BJ (cell line): ENCODE results near the gene EXOC6B. TPM values are rescaled to one million over a fixed set of nuclear protein-coding genes. Genes with fewer than 3 reads are reported as not detected.

Experiments
- CTCF ChIA-PET: fragments of 350-600 bp; formaldehyde crosslinking; extraction: SDS; loops from one replicate; lab custom pipeline; 2021; ENCODE audit warnings: antibody characterized with exemption, inconsistent platforms; lab: Yijun Ruan, JAX
- POLR2A ChIA-PET: fragments of 300-600 bp; sonication (Branson Sonifier 250); formaldehyde crosslinking; extraction: SDS; loops from one replicate; lab custom pipeline; 2021; ENCODE audit warnings: antibody characterized with exemption; lab: Charles Lee
- DNase-seq: peaks from one replicate; pipeline ENCODE4 v3.0.0-alpha.2; 2011; ENCODE audit warnings: low read depth
- H3K27me3 ChIP-seq: 2 replicates; pipeline ENCODE4 v1.6.0; 2011; ENCODE audit warnings: low read length; ENCODE audit not compliant: control insufficient read depth, insufficient read depth
- H3K36me3 ChIP-seq: 2 replicates; pipeline ENCODE4 v1.5.1; 2011; ENCODE audit warnings: low read length; ENCODE audit not compliant: control insufficient read depth, insufficient read depth
- H3K4me3 ChIP-seq: 2 replicates; pipeline ENCODE4 v1.5.1; 2011; ENCODE audit warnings: low read depth, mild to moderate bottlenecking, control low read depth, low read length
- polyA plus RNA-seq: library from polyadenylated mRNA; depleted of rRNA; stranded (reverse); fragments of >200 nt; gene quantifications from 2 replicates; pipeline ENCODE4 v1.2.3, GENCODE V29; 2011
- TF ChIP-seq, protein P1 (sequence below): IDR thresholded peaks from 2 replicates; pipeline ENCODE4 v1.5.1; 2011; ENCODE audit warnings: low read depth, mild to moderate bottlenecking, control low read depth, inconsistent platforms, low read length, moderate library complexity; ENCODE audit not compliant: insufficient read depth

Gene EXOC6B
- polyA plus RNA-seq, 1 experiment: 15.5 TPM

DNA sequence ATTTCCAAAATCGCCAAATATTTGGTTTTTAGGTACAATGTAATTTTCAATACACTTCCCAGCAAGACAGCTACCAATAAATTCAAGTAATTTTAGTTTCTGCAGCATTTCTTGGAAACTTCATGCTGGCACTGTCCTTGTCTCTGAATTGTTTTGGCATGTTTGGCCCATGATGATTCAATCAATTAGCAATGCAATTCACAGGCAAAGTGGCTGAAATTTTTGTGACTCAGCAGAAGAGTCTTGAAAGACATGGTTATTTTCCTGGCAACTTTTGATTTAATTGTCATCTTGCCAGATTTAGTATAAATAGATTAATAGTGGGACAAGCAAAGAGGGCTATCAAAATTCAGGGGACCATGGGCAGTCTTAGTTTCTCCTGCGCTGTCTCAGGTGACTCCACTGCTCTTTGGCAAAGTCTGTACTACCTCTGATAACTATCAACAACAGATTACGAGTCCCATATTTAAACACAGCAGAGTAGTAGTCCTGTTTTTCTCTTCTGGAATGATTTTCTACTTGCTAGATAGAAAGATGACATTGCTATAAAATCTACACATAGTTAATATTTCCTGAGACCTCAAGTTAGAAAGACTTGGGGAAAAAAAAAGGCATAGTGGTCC lies 589.3 kb downstream of the EXOC6B start:
- DNase-seq: no peak
- CTCF ChIA-PET: no interaction called here
- H3K27me3 ChIP-seq: no peaks in the 10 kb centered on the region
- no peaks in the 10 kb centered on the region for H3K36me3 ChIP-seq
- TF ChIP-seq, protein P1, sequence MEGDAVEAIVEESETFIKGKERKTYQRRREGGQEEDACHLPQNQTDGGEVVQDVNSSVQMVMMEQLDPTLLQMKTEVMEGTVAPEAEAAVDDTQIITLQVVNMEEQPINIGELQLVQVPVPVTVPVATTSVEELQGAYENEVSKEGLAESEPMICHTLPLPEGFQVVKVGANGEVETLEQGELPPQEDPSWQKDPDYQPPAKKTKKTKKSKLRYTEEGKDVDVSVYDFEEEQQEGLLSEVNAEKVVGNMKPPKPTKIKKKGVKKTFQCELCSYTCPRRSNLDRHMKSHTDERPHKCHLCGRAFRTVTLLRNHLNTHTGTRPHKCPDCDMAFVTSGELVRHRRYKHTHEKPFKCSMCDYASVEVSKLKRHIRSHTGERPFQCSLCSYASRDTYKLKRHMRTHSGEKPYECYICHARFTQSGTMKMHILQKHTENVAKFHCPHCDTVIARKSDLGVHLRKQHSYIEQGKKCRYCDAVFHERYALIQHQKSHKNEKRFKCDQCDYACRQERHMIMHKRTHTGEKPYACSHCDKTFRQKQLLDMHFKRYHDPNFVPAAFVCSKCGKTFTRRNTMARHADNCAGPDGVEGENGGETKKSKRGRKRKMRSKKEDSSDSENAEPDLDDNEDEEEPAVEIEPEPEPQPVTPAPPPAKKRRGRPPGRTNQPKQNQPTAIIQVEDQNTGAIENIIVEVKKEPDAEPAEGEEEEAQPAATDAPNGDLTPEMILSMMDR: no peak
- H3K4me3 ChIP-seq: no peak overlapping the region
- POLR2A ChIA-PET: no interaction called here

DNA sequence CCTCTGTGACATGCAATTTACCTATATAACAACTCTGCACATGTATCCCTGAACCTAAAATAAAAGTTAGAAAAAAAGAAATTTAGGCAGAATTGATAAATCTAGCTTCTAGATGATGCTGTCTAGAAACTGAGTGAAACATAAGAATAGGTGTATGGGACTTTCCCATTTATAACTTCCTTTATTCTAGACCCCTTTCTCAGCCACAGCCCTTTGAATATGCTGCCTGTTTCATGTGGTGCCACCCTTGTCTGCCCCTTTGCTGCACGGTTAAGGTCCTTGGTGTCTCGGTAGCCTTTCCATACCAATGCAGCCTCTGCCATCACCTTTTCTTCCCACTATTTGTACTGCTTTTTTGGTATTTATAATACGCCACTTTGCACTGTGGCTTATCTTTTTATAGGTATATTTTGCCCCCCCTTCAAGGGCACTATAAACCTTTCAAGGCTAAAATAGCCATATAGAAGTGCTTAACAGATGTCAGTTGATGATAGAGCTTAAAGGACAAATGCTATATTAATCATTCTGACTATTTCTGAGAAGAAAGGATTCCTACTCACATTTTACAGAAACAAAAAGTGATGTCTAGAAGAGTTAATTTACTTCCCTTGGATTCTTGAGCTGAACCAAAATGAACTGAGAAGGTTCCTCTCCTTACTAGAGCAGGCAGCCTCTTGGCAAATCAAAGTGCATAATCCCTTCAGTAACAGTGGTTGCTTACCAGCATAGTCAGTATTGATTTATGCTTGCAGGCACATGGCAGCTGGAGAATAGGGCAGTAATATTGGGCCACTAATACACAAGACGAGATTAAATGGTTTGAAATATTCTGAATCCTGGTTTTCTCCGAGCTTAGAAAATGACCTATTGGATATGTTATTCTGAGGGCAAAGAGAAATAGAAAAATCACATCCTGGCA lies 590.1 kb downstream of the EXOC6B start:
- no peak for DNase-seq
- Histone ChIP-seq H3K4me3 (no peak overlapping the region), H3K36me3 (no peaks in the 10 kb centered on the region), H3K27me3 (no peaks in the 10 kb centered on the region)
- POLR2A ChIA-PET: no interaction called here
- CTCF ChIA-PET: interaction anchor here (0.6 kb wide), 1 partner anchor 102 kb away, joined by 3 read pairs; no protein-coding TSS in a partner anchor
- TF ChIP-seq, protein P1: no peak

DNA sequence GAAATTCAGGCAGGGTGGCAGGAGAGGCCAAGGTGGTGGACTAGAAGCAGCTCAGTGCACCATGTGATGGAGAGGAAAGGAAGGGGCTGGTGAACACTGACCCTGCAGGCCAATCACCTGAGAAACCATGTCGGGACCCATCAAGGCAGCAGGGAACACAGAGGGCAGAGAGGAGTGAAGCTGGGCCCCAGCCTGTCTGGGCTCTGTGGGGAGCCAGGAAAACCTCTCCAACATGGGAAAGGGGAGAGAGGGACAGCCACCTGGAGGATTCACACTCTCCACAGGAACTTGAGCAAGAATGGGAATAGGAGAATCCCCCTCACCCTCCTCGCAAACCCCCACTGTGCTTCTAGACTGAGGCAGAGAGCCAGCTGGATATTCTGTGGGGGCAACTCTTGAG lies 592.6 kb downstream of the EXOC6B start:
- Histone ChIP-seq H3K4me3 (no peak overlapping the region), H3K36me3 (no peaks in the 10 kb centered on the region), H3K27me3 (no peaks in the 10 kb centered on the region)
- no peak for DNase-seq
- TF ChIP-seq, protein P1: no peak
- ChIA-PET CTCF (interaction anchor here (0.5 kb wide), 1 partner anchor 930 kb away, joined by 3 read pairs; no protein-coding TSS in a partner anchor), POLR2A (no interaction called here)

DNA sequence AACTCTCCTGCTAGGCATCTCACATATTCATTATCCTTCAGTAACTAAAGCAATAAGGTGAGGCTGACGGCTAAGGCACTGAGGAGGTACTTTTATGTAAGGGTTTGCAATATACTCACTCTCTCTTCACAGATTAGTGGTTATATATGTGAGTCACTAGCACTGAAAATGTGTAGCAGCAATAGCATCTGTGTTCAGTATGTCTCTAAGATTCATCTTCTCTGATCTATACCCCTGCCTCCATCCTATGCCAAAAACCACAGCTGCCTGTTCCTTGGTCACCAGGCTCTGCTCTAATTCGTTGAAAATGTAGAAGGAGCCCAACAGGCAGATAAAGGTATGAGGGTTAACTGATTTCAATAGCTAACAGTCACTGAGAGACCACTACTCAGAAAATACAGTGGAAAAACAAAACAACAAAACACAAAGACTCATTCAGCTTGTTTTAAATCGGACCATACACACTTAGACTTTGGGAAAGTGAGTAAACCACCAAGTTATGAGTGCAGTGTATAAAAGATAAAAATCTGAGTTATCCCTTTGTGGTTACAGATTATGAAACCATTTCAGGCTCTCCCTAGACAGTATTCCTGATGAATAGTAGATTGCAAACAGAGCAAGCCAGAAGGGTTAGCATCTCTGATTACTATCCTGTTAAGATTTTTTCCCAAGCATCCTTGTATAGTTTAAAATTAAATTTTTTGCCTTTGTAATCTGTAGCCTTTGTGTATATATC lies 602.8 kb downstream of the EXOC6B start:
- TF ChIP-seq, protein P1: no peak
- ChIA-PET POLR2A (no interaction called here), CTCF (interaction anchor here (1.0 to 1.4 kb wide), 2 partner anchors 10 to 73 kb away, joined by 5 read pairs; no protein-coding TSS in a partner anchor)
- Histone ChIP-seq H3K4me3 (no peak overlapping the region), H3K27me3 (no peaks in the 10 kb centered on the region; the same call in 1 of the 2 replicates), H3K36me3 (no peaks in the 10 kb centered on the region)
- no peak for DNase-seq
